A549 (cell line): ENCODE data around the gene ZNF423. TPM values are rescaled to one million over a fixed set of nuclear protein-coding genes. Genes with fewer than 3 reads are reported as not detected.
A peak's percentile ranks its signal among the peaks of the same experiment; 100 is the strongest.

Experiments used
- ATAC-seq, 2 experiments: fragments of 200-7000 bp in 1 of 2; fragments of >200 bp in 1 of 2; cut with Nextera tagmentation in 1 of 2; cut with Tn5 transposase in 1 of 2; 3 replicates each; pipeline versions ENCODE4 v1.8.0 to v1.9.1; 2018 to 2020; ENCODE audit warnings: mild to moderate bottlenecking in 1 of 2, moderate library complexity in 1 of 2
- CTCF ChIA-PET: fragments of 300-600 bp; sonication (Branson Sonifier 250); formaldehyde crosslinking; extraction: SDS; loops from one replicate; lab custom pipeline; 2021; ENCODE audit warnings: antibody characterized with exemption, inconsistent platforms; lab: Yijun Ruan, JAX
- POLR2A ChIA-PET: fragments of 350-600 bp; formaldehyde crosslinking; extraction: SDS; loops from one replicate; lab custom pipeline; 2021; ENCODE audit warnings: antibody characterized with exemption, inconsistent platforms; lab: Yijun Ruan, JAX
- DNase-seq, 2 experiments: peaks; one replicate each; pipeline versions ENCODE4 v3.0.0 to v3.0.0-alpha.2; 2011 to 2016; ENCODE audit warnings: low read depth in 1 of 2, low spot score in 1 of 2
- FAIRE-seq: peaks from 2 replicates; lab custom pipeline; 2011; peaks lifted over from hg19 to GRCh38; lab: Jason Lieb, UNC
- H3K27ac ChIP-seq, 2 experiments: fragments of >200 bp; sonication (Bioruptor Twin); formaldehyde crosslinking; 3 replicates each; pipeline ENCODE4 v1.5.1; 2016 to 2017
- H3K4me1 ChIP-seq: fragments of >200 bp; sonication (Bioruptor Twin); formaldehyde crosslinking; 3 replicates; pipeline ENCODE4 v1.6.1; 2016
- H3K4me2 ChIP-seq: fragments of >200 bp; sonication (Bioruptor Twin); formaldehyde crosslinking; 3 replicates; pipeline ENCODE4 v1.6.1; 2016
- H3K4me3 ChIP-seq: fragments of >200 bp; sonication (Bioruptor Twin); formaldehyde crosslinking; 3 replicates; pipeline ENCODE4 v1.5.1; 2016
- H3K9me3 ChIP-seq: fragments of >200 bp; sonication (Bioruptor Twin); formaldehyde crosslinking; 3 replicates; pipeline ENCODE4 v1.6.1; 2016
- BCL3 ChIP-seq: fragments of >200 bp; sonication (Bioruptor Twin); formaldehyde crosslinking; IDR thresholded peaks from 3 replicates; pipeline ENCODE4 v1.6.1; 2016
- BHLHE40 ChIP-seq: IDR thresholded peaks from 2 replicates; pipeline ENCODE4 v1.6.1; 2012; ENCODE audit warnings: low read depth, low read length, inconsistent platforms
- CHD2 ChIP-seq: fragments of 150-350 bp; IDR thresholded peaks from 2 replicates; pipeline ENCODE4 v1.6.1; 2014; ENCODE audit warnings: low read length; ENCODE audit not compliant: partially characterized antibody
- CHD4 ChIP-seq: fragments of 200-600 bp; sonication (generic); IDR thresholded peaks from 2 replicates; pipeline ENCODE4 v1.6.1; 2016; ENCODE audit warnings: antibody characterized with exemption, mild to moderate bottlenecking, borderline replicate concordance
- CTCF ChIP-seq: fragments of >200 bp; sonication (Bioruptor Twin); formaldehyde crosslinking; IDR thresholded peaks from 3 replicates; pipeline ENCODE4 v1.5.1; 2016
- EHF ChIP-seq: fragments of 250-450 bp; sonication (Bioruptor Pico); IDR thresholded peaks from 2 replicates; pipeline ENCODE4 v1.5.0; 2020; ENCODE audit warnings: mild to moderate bottlenecking
- FOSB ChIP-seq: fragments of 250-450 bp; sonication (Bioruptor Pico); IDR thresholded peaks from 2 replicates; pipeline ENCODE4 v1.5.0; 2020; ENCODE audit warnings: mild to moderate bottlenecking, moderate library complexity
- FOSL2 ChIP-seq, 2 experiments: fragments of 450-650 bp in 1 of 2; fragments of >200 bp in 1 of 2; sonication (Bioruptor Twin) in 1 of 2; formaldehyde crosslinking; IDR thresholded peaks; 2 replicates each; pipeline versions ENCODE4 v1.5.0 to v1.6.1; 2016 to 2020; ENCODE audit warnings: mild to moderate bottlenecking in 1 of 2, moderate library complexity in 1 of 2
- FOXS1 ChIP-seq: fragments of 250-450 bp; sonication (Bioruptor Pico); IDR thresholded peaks from 2 replicates; pipeline ENCODE4 v1.5.0; 2020; ENCODE audit warnings: mild to moderate bottlenecking, moderate library complexity
- HDAC2 ChIP-seq: fragments of 200-600 bp; sonication (generic); IDR thresholded peaks from 2 replicates; pipeline ENCODE4 v1.6.1; 2016
- HES2 ChIP-seq: fragments of >200 bp; sonication (Bioruptor Twin); formaldehyde crosslinking; IDR thresholded peaks from 2 replicates; pipeline ENCODE4 v1.6.1; 2016
- HMGXB4 ChIP-seq: fragments of 250-450 bp; sonication (Bioruptor Pico); IDR thresholded peaks from 2 replicates; pipeline ENCODE4 v1.5.0; 2021; ENCODE audit warnings: mild to moderate bottlenecking, moderate library complexity, borderline replicate concordance
- HOXA7 ChIP-seq: fragments of 250-450 bp; sonication (Bioruptor Pico); IDR thresholded peaks from 2 replicates; pipeline ENCODE4 v1.5.0; 2020; ENCODE audit warnings: mild to moderate bottlenecking, moderate library complexity
- MAZ ChIP-seq: fragments of 150-350 bp; IDR thresholded peaks from 2 replicates; pipeline ENCODE4 v1.6.1; 2014; ENCODE audit warnings: antibody characterized with exemption, low read depth, low read length, borderline replicate concordance
- MYC ChIP-seq: IDR thresholded peaks from 2 replicates; pipeline ENCODE4 v1.6.1; 2012; ENCODE audit warnings: mild to moderate bottlenecking, inconsistent platforms, low read length, improper control_type of control experiment, borderline replicate concordance
- PBX3 ChIP-seq: IDR thresholded peaks from 2 replicates; pipeline ENCODE4 v1.6.1; 2012
- RAD21 ChIP-seq, 2 experiments: fragments of >200 bp in 1 of 2; sonication (Bioruptor Twin) in 1 of 2; formaldehyde crosslinking in 1 of 2; IDR thresholded peaks in 1 of 2; conservative IDR thresholded peaks in 1 of 2; 2 replicates in 1 of 2; 3 replicates in 1 of 2; pipeline ENCODE4 v1.6.1; 2012 to 2018; ENCODE audit warnings: inconsistent platforms in 1 of 2
- RARB ChIP-seq: fragments of 250-450 bp; sonication (Bioruptor Pico); IDR thresholded peaks from 2 replicates; pipeline ENCODE4 v1.8.0; 2021; ENCODE audit warnings: mild to moderate bottlenecking, moderate library complexity
- SMC3 ChIP-seq: fragments of >200 bp; sonication (Bioruptor Twin); formaldehyde crosslinking; IDR thresholded peaks from 3 replicates; pipeline ENCODE4 v1.6.1; 2018; ENCODE audit warnings: inconsistent platforms
- TFCP2L1 ChIP-seq: fragments of 250-450 bp; sonication (Bioruptor Pico); IDR thresholded peaks from 2 replicates; pipeline ENCODE4 v1.5.0; 2021; ENCODE audit warnings: mild to moderate bottlenecking
- TP53 ChIP-seq: fragments of 250-450 bp; sonication (Bioruptor Pico); IDR thresholded peaks from 2 replicates; pipeline ENCODE4 v1.5.0; 2021; ENCODE audit warnings: mild to moderate bottlenecking, moderate library complexity
- ZC3H11A ChIP-seq: fragments of 450-650 bp; IDR thresholded peaks from 2 replicates; pipeline ENCODE4 v1.6.1; 2014; ENCODE audit warnings: antibody characterized with exemption, mild to moderate bottlenecking
- ZNF302 ChIP-seq: fragments of 250-450 bp; sonication (Bioruptor Pico); IDR thresholded peaks from 2 replicates; pipeline ENCODE4 v1.9.0; 2021; ENCODE audit warnings: inconsistent platforms, mild to moderate bottlenecking, moderate library complexity
- ZSCAN20 ChIP-seq: fragments of 250-450 bp; sonication (Bioruptor Pico); IDR thresholded peaks from 2 replicates; pipeline ENCODE4 v1.8.0; 2022; ENCODE audit warnings: mild to moderate bottlenecking, moderate library complexity
- WGBS: methylation state at CpG from one replicate; pipeline ENCODE4 v1.1.6; 2017; ENCODE audit errors: missing lambda C conversion rate; 5-methylcytosine and 5-hydroxymethylcytosine counted together
- polyA plus RNA-seq, 4 experiments: library from polyadenylated mRNA; depleted of rRNA in 3 of 4; stranded (reverse); fragments of >200 nt; fragmentation: RNase III in 1 of 4; extraction: RNeasy Plus Mini Kit Qiagen cat#74134 plus additional on column Dnase treatment in 1 of 4; gene quantifications; 2 replicates in 3 of 4; 3 replicates in 1 of 4; pipeline ENCODE4 v1.2.3, GENCODE V29; 2011 to 2017

Gene ZNF423
- polyA plus RNA-seq, 2 of the 4 experiments (the other 2 are of a cell fraction) = 0.04 to 0.10 TPM

- peak overlapping the region in 1 of 2 experiments; percentile 53; a peak in 1 of 6 replicates for H3K27ac ChIP-seq
- H3K4me2 ChIP-seq = peak overlapping the region; percentile 73
- H3K9me3 ChIP-seq = no peaks in the 10 kb centered on the region
- TF ChIP-seq CTCF = peak; percentile 32
- TF ChIP-seq RAD21 (conservative IDR thresholded peaks at IDR 0.05 in 1 of 2, IDR thresholded peaks at IDR 0.05 in 1 of 2) = peak in 1 of 2 experiments; percentile 23; a peak in 2 of 5 replicates
- 0 out of 3 replicates have a peak, but pooled peaks have one; percentile 13 for TF ChIP-seq SMC3
- no peak for TF ChIP-seq PBX3
- peak; percentile 57 to 81; a peak in 4 of 6 replicates for ATAC-seq
- peak overlapping the region; percentile 30; the same call in 2 of the 3 replicates for H3K4me3 ChIP-seq
- H3K4me1 ChIP-seq = no peaks in the 10 kb centered on the region
- FAIRE-seq = no peak
- peak; percentile 35 to 62 for DNase-seq
- 8% methylated on average over 10 of the region's 10 CpGs for WGBS
- CTCF ChIA-PET = interaction anchor here (0.8 to 2.2 kb wide), 5 partner anchors 8 to 347 kb away, joined by 3 to 6 read pairs (median 5); no protein-coding TSS in a partner anchor
- POLR2A ChIA-PET = no interaction called here
Measured at GRCh38 chr16:49755313-49755620, 100.6 kb downstream of the ZNF423 start.

- H3K4me1 ChIP-seq = no peaks in the 10 kb centered on the region
- ChIA-PET CTCF (interaction anchor here (0.6 to 2.2 kb wide), 8 partner anchors 8 to 347 kb away, joined by 3 to 6 read pairs (median 4); no protein-coding TSS in a partner anchor), POLR2A (no interaction called here)
- peak overlapping the region in 1 of 2 experiments; percentile 53; a peak in 1 of 6 replicates for H3K27ac ChIP-seq
- no peak for DNase-seq
- H3K4me3 ChIP-seq = peak overlapping the region; percentile 30; the same call in 2 of the 3 replicates
- no peak for FAIRE-seq
- peak overlapping the region; percentile 73 for H3K4me2 ChIP-seq
- WGBS = 40% methylated on average over 20 of the region's 21 CpGs
- peak in 1 of 2 experiments; percentile 39; a peak in 2 of 6 replicates for ATAC-seq
- TF ChIP-seq HDAC2 (no peak), ZNF302 (CRISPR knock-in tag) (no peak), MYC (no peak), HMGXB4 (CRISPR knock-in tag) (no peak), ZSCAN20 (CRISPR knock-in tag) (no peak), MAZ (no peak), CHD2 (no peak), TP53 (CRISPR knock-in tag) (no peak), ZC3H11A (no peak), BHLHE40 (no peak), HES2 (no peak), BCL3 (no peak), TFCP2L1 (CRISPR knock-in tag) (no peak), FOSL2 (IDR thresholded peaks at IDR 0.05) (no peak), FOSL2 (CRISPR knock-in tag; IDR thresholded peaks at IDR 0.05) (no peak), FOSB (CRISPR knock-in tag) (no peak), HOXA7 (CRISPR knock-in tag) (no peak), RARB (CRISPR knock-in tag) (no peak), CHD4 (no peak), FOXS1 (CRISPR knock-in tag) (no peak), EHF (no peak)
- no peaks in the 10 kb centered on the region for H3K9me3 ChIP-seq
Measured at GRCh38 chr16:49754495-49755312, 101.2 kb downstream of the ZNF423 start.
